Thoracic aorta (tissue), 2 donors: ENCODE measurements around the gene ELFN1. TPM values are rescaled to one million over a fixed set of nuclear protein-coding genes. Genes with fewer than 3 reads are reported as not detected.

ENCODE experiments used
- ATAC-seq: fragments of 150-250 bp; one replicate; pipeline ENCODE4 v1.8.0; 2017; ENCODE audit warnings: low read depth; ENCODE audit not compliant: insufficient number of reproducible peaks, low FRiP score
- DNase-seq: peaks from one replicate; pipeline ENCODE4 v3.0.0-alpha.2; 2020; ENCODE audit warnings: low spot score
- H3K27ac ChIP-seq, 2 donors: fragments of 200-600 bp; sonication (generic); 1 replicate in 1 of 2; 2 replicates in 1 of 2; pipeline ENCODE4 v1.5.1; 2016; ENCODE audit warnings: mild to moderate bottlenecking in 2 of 2, moderate library complexity in 2 of 2
- H3K27me3 ChIP-seq: fragments of 200-600 bp; sonication (generic); replicated peaks from 2 replicates; pipeline ENCODE4 v1.6.0; 2016; ENCODE audit warnings: mild to moderate bottlenecking; ENCODE audit not compliant: insufficient read depth
- H3K36me3 ChIP-seq: fragments of 200-600 bp; sonication (generic); one replicate; pipeline ENCODE4 v1.5.1; 2016
- H3K4me1 ChIP-seq, 2 donors: fragments of 200-600 bp; sonication (generic); 1 replicate in 1 of 2; 2 replicates in 1 of 2; pipeline versions ENCODE4 v1.5.1 to v1.6.0; 2016; ENCODE audit warnings: low read depth in 2 of 2, mild to moderate bottlenecking in 1 of 2; ENCODE audit not compliant: control insufficient read depth in 1 of 2
- H3K4me3 ChIP-seq: fragments of 200-600 bp; sonication (generic); 2 replicates; pipeline ENCODE4 v1.5.1; 2016; ENCODE audit warnings: mild to moderate bottlenecking
- H3K9me3 ChIP-seq: fragments of 200-600 bp; sonication (generic); 2 replicates; pipeline ENCODE4 v1.5.1; 2016
- CTCF ChIP-seq: fragments of 200-600 bp; sonication (generic); IDR thresholded peaks from one replicate; pipeline ENCODE4 v1.5.1; 2019; ENCODE audit warnings: antibody characterized with exemption
- total RNA-seq, 2 donors: library from RNA; depleted of rRNA; stranded (reverse); fragments of >200 nt; gene quantifications; one replicate each; pipeline versions ENCODE4 v1.1.0 to v1.2.3, GENCODE V29; 2016

Gene ELFN1
- total RNA-seq, 2 donors from 2014 or later: 0.81 to 0.85 TPM

- H3K9me3 ChIP-seq: no peaks in the 10 kb centered on the region
- peak overlapping the region; percentile 76 for H3K4me3 ChIP-seq
- peaks cover 32 to 33% of the 10 kb centered on the region in 2 donors for H3K4me1 ChIP-seq
- no peak overlapping the region for H3K27ac ChIP-seq
- H3K36me3 ChIP-seq: no peaks in the 10 kb centered on the region
- no peak for ATAC-seq
- TF ChIP-seq CTCF: no peak
- peaks cover 20% of the 10 kb centered on the region for H3K27me3 ChIP-seq
- DNase-seq: no peak
Observed at GRCh38 chr7:1663857-1664651, 6.0 kb upstream of the ELFN1 start.

- no peak overlapping the region for H3K27ac ChIP-seq
- peaks cover 20% of the 10 kb centered on the region for H3K27me3 ChIP-seq
- H3K9me3 ChIP-seq: no peaks in the 10 kb centered on the region
- peak overlapping the region; percentile 76 for H3K4me3 ChIP-seq
- no peak for ATAC-seq
- H3K36me3 ChIP-seq: no peaks in the 10 kb centered on the region
- TF ChIP-seq CTCF: peak; percentile 75
- DNase-seq: no peak
- H3K4me1 ChIP-seq: peaks cover 32 to 33% of the 10 kb centered on the region in 2 donors
Observed at GRCh38 chr7:1664711-1665548, 5.1 kb upstream of the ELFN1 start.

- no peak for DNase-seq
- Histone ChIP-seq H3K9me3 (no peaks in the 10 kb centered on the region), H3K36me3 (no peaks in the 10 kb centered on the region), H3K4me3 (peak overlapping the region; percentile 76), H3K27me3 (peaks cover 20% of the 10 kb centered on the region), H3K27ac (no peak overlapping the region), H3K4me1 (peaks cover 32 to 39% of the 10 kb centered on the region in 2 donors)
- TF ChIP-seq CTCF: no peak
- ATAC-seq: no peak
Observed at GRCh38 chr7:1665549-1666316, 4.3 kb upstream of the ELFN1 start.

- H3K4me1 ChIP-seq: peaks cover 32 to 39% of the 10 kb centered on the region in 2 donors
- ATAC-seq (no peak), DNase-seq (no peak)
- H3K9me3 ChIP-seq: no peaks in the 10 kb centered on the region
- no peak overlapping the region for H3K27ac ChIP-seq
- TF ChIP-seq CTCF: no peak
- H3K4me3 ChIP-seq: peak overlapping the region; percentile 66
- peaks cover 25% of the 10 kb centered on the region for H3K27me3 ChIP-seq
- no peaks in the 10 kb centered on the region for H3K36me3 ChIP-seq
Observed at GRCh38 chr7:1666317-1666822, 3.7 kb upstream of the ELFN1 start.
